GM18870 (cell line): ENCODE data around the gene CXCR5.

Source experiments
- ATAC-seq: cut with Tn5 transposase; IDR thresholded peaks from one replicate; pipeline ENCODE4 v1.9.1; 2021; ENCODE audit warnings: moderate library complexity; ENCODE audit not compliant: unreplicated experiment

CXCR5 gene

GRCh38 chr11:118873804-118874203 lies 9.9 kb upstream of the CXCR5 start:
- ATAC-seq = no peak

GRCh38 chr11:118876286-118876685 lies 7.4 kb upstream of the CXCR5 start:
- no peak for ATAC-seq

DNA sequence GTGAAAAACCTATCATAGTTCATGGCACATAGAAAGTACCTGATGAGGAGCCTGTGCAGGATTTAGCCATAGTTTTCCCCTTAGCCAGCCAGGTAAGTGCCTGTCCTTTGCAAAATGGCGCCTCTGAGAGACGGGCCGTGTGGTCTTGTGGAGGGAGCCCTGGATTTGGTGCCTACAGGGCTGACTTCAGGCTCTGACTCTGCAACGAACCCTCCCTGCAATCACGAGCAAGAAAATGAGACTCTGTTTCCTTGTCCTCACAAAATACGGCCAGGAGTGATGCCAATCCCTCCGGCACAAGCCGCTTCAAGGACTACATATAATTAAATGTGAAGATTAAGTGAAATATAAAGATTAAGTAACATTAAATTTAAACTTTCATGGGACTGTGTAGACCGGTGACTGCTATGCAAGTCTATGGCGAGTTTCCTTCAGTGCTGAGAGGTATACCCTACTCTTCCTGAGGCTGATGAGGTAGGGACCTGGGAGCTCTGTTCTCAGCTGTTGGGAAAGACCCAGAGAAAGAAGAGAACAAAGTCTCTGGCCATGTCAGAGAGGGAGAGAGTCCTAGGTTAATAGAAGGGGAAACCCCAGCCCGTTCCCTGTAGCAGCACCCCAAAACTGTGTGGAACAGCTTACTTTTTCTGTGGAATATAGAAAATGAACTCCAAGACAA lies 6.1 kb upstream of the CXCR5 start:
- ATAC-seq = no peak

DNA sequence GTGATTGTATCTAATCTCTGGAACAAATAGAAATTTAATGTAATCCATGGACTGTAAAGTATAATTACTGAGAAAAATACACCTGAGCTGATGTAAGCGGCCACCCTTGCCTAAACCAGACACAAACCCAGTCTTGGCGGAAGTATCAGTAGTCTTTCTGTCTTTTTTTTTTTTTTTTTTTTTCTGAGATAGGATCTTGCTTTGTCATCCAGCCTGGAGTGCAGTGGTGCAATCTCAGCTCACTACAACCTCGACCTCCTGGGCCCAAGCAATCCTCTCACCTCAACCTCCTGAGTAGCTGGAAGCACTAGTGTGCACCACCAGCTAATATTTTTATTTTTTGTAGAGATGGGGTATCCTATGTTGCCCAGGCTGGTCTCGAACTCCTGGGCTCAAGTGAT lies 5.5 kb upstream of the CXCR5 start:
- no peak for ATAC-seq

- ATAC-seq = no peak
Measured at GRCh38 chr11:118881228-118881627, 2.5 kb upstream of the CXCR5 start.

DNA sequence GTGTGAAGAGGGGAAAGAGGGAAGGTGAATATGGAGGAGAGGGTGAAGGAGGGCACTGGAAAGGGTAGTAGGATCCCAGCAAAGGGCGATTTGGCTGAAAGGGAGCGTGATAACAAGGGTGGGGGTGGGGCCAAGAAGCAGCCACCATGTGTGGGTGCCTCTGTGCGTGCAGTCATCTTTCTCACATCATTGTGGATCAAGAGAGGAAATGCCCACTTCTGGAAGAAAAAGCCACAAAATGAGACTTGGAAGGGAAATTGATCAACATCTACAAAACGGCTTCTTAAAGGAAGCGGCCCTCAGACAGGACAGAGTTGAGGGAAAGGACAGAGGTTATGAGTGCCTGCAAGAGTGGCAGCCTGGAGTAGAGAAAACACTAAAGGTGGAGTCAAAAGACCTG lies 1.2 kb upstream of the CXCR5 start:
- ATAC-seq = no peak

DNA sequence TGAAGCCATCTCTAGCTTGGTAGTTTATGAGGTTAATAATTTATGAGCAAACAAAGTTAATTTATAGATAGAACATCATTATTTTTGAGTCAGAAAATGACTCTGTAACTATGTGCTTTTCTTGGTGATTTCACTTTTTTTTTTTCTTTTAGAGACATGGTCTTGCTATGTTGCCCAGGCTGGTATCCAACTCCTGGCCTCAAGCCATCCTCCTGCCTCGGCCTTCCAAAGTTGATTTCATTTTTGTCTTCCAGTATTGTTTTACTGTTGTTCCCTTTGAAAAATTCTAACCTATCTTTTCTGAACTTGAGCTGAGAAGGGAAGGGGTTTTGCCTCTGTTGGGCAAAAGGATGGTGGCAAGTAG lies 706 bp upstream of the CXCR5 start:
- ATAC-seq = no peak

DNA sequence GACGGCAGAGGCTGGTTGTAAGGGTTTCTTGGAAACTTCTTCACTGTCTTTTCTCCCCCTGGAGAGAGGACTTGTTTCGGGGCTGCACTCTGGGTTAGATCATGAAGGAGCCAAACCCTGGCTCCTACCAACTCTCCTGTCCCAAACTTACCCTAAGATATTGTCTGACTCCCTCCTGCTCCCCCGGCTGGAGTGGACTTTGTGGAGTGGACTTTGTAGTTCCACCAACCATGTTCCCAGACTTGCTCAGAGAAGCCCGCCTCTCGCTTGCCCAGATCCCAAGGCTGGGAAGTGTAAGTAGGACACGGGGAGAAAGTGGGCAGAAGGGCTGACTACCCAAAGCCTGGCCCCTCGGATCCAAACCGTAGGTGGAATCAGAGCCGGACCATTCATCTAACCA lies 1.2 kb downstream of the CXCR5 start:
- no peak for ATAC-seq

- ATAC-seq = no peak
Measured at GRCh38 chr11:118885319-118885718, 1.6 kb downstream of the CXCR5 start.

DNA sequence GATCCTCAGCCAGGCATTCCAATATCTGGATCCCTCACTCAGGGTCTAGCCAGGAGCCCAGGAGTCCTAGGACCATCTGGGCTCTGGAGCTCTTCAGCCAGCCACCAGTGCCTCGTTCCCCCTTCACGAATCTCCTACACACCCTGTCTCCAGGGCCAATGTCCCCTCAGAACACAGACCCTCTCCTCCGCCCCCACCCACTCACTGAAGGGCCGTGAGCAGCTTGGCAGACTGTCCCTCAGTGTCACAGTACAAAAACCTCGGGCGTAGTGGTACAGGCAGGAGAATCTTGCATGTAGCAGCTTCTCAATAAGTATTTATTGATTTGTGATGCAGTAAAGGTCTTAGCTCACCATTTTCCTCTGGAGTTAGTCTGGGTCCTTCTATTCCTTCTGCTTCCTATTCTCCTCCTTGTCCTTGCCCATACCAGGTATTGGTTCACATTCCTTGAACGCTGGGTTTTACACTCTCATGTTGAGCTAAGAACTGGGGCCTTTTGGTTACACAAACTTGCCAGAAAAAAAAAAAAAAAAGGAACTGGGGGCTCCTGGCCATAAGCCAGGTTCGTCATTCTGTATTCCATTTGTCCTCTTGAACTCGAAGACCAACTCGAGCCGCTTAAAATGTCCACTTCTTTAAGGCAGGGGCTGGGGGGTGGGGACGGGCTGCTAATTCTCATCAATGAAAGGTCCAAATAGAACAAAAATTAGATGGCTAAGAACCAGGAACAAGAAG lies 2.3 kb downstream of the CXCR5 start:
- ATAC-seq = no peak

- ATAC-seq = no peak
Measured at GRCh38 chr11:118886681-118887111, 3.0 kb downstream of the CXCR5 start.

DNA sequence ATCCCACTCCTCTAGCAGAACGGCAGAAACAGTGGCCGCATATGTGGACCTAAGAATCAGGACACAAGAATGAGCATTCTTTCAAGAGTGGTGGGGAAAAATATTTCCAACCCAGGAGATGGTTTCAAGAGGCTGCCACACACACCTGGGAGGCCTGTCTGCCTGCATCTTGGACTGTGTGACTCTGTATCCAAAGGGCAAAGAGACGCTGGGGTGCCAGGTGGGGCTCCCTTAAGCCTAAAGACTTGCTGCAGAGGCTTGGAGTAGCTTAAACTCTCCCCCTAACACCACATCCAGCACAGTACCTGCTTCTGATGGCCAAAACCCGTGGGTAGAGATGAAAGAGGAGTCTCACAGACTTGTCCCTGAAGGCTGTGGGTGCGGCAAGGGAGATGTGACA lies 3.5 kb downstream of the CXCR5 start:
- ATAC-seq = no peak

GRCh38 chr11:118888398-118888797 lies 4.7 kb downstream of the CXCR5 start:
- ATAC-seq = no peak

- no peak for ATAC-seq
Measured at GRCh38 chr11:118889797-118890196, 6.1 kb downstream of the CXCR5 start.

GRCh38 chr11:118892514-118892913 lies 8.8 kb downstream of the CXCR5 start:
- no peak for ATAC-seq

DNA sequence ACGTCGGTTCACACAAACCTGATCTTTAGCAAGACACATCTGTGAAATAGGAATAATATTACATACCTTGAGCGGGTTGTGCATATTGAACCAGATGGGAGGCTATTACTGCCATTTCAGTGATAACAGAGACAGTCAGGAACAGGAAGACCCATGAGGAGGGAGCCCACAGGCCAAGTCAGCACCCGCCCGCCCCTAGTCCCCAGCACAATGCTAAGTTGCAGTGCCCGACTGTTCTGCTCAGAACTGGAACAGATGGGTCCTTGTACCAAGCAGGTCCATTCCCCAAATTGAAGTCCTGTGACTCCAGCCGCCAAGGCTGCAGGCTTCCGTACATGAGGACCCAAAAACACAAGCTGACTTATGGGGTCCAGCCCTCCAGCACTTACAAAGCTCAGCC lies 9.3 kb downstream of the CXCR5 start:
- no peak for ATAC-seq

DNA sequence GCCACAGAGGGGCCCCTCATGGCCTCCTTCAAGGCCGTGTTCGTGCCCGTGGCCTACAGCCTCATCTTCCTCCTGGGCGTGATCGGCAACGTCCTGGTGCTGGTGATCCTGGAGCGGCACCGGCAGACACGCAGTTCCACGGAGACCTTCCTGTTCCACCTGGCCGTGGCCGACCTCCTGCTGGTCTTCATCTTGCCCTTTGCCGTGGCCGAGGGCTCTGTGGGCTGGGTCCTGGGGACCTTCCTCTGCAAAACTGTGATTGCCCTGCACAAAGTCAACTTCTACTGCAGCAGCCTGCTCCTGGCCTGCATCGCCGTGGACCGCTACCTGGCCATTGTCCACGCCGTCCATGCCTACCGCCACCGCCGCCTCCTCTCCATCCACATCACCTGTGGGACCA lies 10.0 kb downstream of the CXCR5 start:
- no peak for ATAC-seq

GRCh38 chr11:118894192-118894591 lies 10.5 kb downstream of the CXCR5 start:
- no peak for ATAC-seq

- no peak for ATAC-seq
Measured at GRCh38 chr11:118895093-118896039, 11.7 kb downstream of the CXCR5 start.

GRCh38 chr11:118896472-118896913 lies 12.8 kb downstream of the CXCR5 start:
- ATAC-seq = no peak

- ATAC-seq = no peak
Measured at GRCh38 chr11:118896921-118897591, 13.4 kb downstream of the CXCR5 start.
